Endothelial cell of umbilical vein (primary cell): ENCODE results near the gene SLC16A8. TPM values are rescaled to one million over a fixed set of nuclear protein-coding genes. Genes with fewer than 3 reads are reported as not detected.

ENCODE experiments used
- BruUV-seq: library from RNA; stranded (reverse); fragments of 400-500 nt; replicated peaks from 2 replicates; lab custom pipeline; 2021; lab: Mats Ljungman, UMichigan
- CTCF ChIA-PET: fragments of 300-600, 350-600 bp; sonication (Branson Sonifier 250); formaldehyde crosslinking; loops from one replicate; lab custom pipeline; 2021; ENCODE audit warnings: antibody characterized with exemption, inconsistent platforms; lab: Charles Lee
- POLR2A ChIA-PET: fragments of 300-600, 350-600 bp; sonication (Branson Sonifier 250); formaldehyde crosslinking; loops from one replicate; lab custom pipeline; 2021; ENCODE audit warnings: antibody characterized with exemption, inconsistent platforms; lab: Charles Lee
- DNase-seq: peaks from one replicate; pipeline ENCODE4 v3.0.0-alpha.2; 2011; ENCODE audit warnings: low read depth, low spot score
- FAIRE-seq: peaks from 2 replicates; lab custom pipeline; 2011; peaks lifted over from hg19 to GRCh38; lab: Jason Lieb, UNC
- H2AFZ ChIP-seq: 2 replicates; pipeline ENCODE4 v1.6.0; 2012; ENCODE audit warnings: low read depth, low read length, control low read depth, inconsistent platforms
- H3K27ac ChIP-seq: 2 replicates; pipeline ENCODE4 v1.5.1; 2011; ENCODE audit warnings: low read depth, mild to moderate bottlenecking, control low read depth, low read length, moderate library complexity; ENCODE audit not compliant: insufficient read depth
- H3K27me3 ChIP-seq, 2 experiments: 2 replicates each; pipeline versions ENCODE4 v1.6.0 to v1.6.1; 2011; ENCODE audit warnings: low read length in 2 of 2, mixed read lengths in 1 of 2; ENCODE audit not compliant: control insufficient read depth in 2 of 2, insufficient read depth in 2 of 2
- H3K36me3 ChIP-seq, 2 experiments: 2 replicates in 1 of 2; 3 replicates in 1 of 2; pipeline ENCODE4 v1.5.1; 2011; ENCODE audit warnings: low read length in 2 of 2, mild to moderate bottlenecking in 1 of 2, moderate library complexity in 1 of 2; ENCODE audit not compliant: control insufficient read depth in 2 of 2, insufficient read depth in 2 of 2; ENCODE audit errors: extremely low read depth in 1 of 2
- H3K4me1 ChIP-seq: 3 replicates; pipeline ENCODE4 v1.5.1; 2011; ENCODE audit warnings: mild to moderate bottlenecking, low read length; ENCODE audit not compliant: control insufficient read depth, insufficient read depth; ENCODE audit errors: extremely low read depth
- H3K4me2 ChIP-seq: 2 replicates; pipeline ENCODE4 v1.6.1; 2011; ENCODE audit warnings: low read length, control low read depth, mixed read lengths; ENCODE audit not compliant: insufficient read depth
- H3K4me3 ChIP-seq, 3 experiments: fragments of 200-600 bp in 1 of 3; sonication (generic), shearing (Covaris generic) in 1 of 3; replicated peaks in 1 of 3; 2 replicates each; pipeline ENCODE4 v1.5.1; 2011 to 2016; ENCODE audit warnings: control low read depth in 3 of 3, low read length in 3 of 3, mild to moderate bottlenecking in 2 of 3, inconsistent platforms in 1 of 3, low read depth in 1 of 3, moderate library complexity in 1 of 3; ENCODE audit not compliant: insufficient read depth in 1 of 3
- H3K79me2 ChIP-seq: 2 replicates; pipeline ENCODE4 v1.6.0; 2012; ENCODE audit warnings: low read length, inconsistent platforms; ENCODE audit not compliant: control insufficient read depth, insufficient read depth
- H3K9ac ChIP-seq: replicated peaks from 2 replicates; pipeline ENCODE3; 2011; ENCODE audit warnings: low read length, control low read depth; ENCODE audit not compliant: insufficient read depth; ENCODE audit errors: extremely low read depth
- H3K9me1 ChIP-seq: replicated peaks from 3 replicates; pipeline ENCODE4 v1.6.0; 2011; ENCODE audit warnings: mild to moderate bottlenecking, low read length; ENCODE audit not compliant: control insufficient read depth, insufficient read depth; ENCODE audit errors: extremely low read depth
- H3K9me3 ChIP-seq: replicated peaks from 2 replicates; pipeline ENCODE4 v1.5.1; 2012; ENCODE audit warnings: low read length, inconsistent platforms; ENCODE audit not compliant: control insufficient read depth, insufficient read depth
- H4K20me1 ChIP-seq: replicated peaks from 2 replicates; pipeline ENCODE3; 2011; ENCODE audit warnings: mild to moderate bottlenecking, low read length; ENCODE audit not compliant: control insufficient read depth, insufficient read depth; ENCODE audit errors: extremely low read depth
- EZH2 ChIP-seq: IDR thresholded peaks from 2 replicates; pipeline ENCODE4 v1.6.1; 2012; ENCODE audit warnings: borderline replicate concordance, low read depth, mild to moderate bottlenecking, moderate library complexity, low read length, inconsistent platforms; ENCODE audit not compliant: severe bottlenecking
- FOS ChIP-seq: IDR thresholded peaks from 2 replicates; pipeline ENCODE4 v1.6.1; 2011; ENCODE audit warnings: mild to moderate bottlenecking, low read length, moderate library complexity, borderline replicate concordance; ENCODE audit not compliant: insufficient read depth
- GATA2 ChIP-seq: IDR thresholded peaks from 2 replicates; pipeline ENCODE4 v1.7.0; 2011; ENCODE audit warnings: low read depth, mild to moderate bottlenecking, moderate library complexity, mixed read lengths, low read length; ENCODE audit not compliant: insufficient read length, insufficient read depth
- JUN ChIP-seq: IDR thresholded peaks from 2 replicates; pipeline ENCODE4 v1.6.1; 2011; ENCODE audit warnings: borderline replicate concordance, low read depth; ENCODE audit not compliant: insufficient read length, insufficient read depth
- MAX ChIP-seq: IDR thresholded peaks from 2 replicates; pipeline ENCODE4 v1.6.1; 2011; ENCODE audit not compliant: insufficient read depth, insufficient read length
- MYC ChIP-seq: IDR thresholded peaks from one replicate; pipeline ENCODE4 v1.6.1; 2011; ENCODE audit warnings: mild to moderate bottlenecking, low read depth, low read length
- POLR2A ChIP-seq: IDR thresholded peaks from 2 replicates; pipeline ENCODE4 v1.6.1; 2012; ENCODE audit warnings: low read depth, mild to moderate bottlenecking, control low read depth, low read length
- POLR2AphosphoS5 ChIP-seq: IDR thresholded peaks from 2 replicates; pipeline ENCODE4 v1.6.1; 2012; ENCODE audit warnings: low read depth, mild to moderate bottlenecking, control low read depth, low read length, moderate library complexity; ENCODE audit not compliant: insufficient read depth
- dilution Hi-C: fragments of 300-500 bp; cut with MboI; formaldehyde crosslinking; loops from one replicate; pipeline ENCODE4 v1.15.0; 2019; ENCODE audit warnings: low sequenced_read_pairs; ENCODE audit not compliant: extremely low pct_ligation_motif_present
- intact Hi-C: fragments of 100-400 bp; cut with micrococcal nuclease; formaldehyde crosslinking; loops from one replicate; pipeline ENCODE4 v1.10.0; 2022
- polyA plus RNA-seq, 4 experiments: library from polyadenylated mRNA; depleted of rRNA in 3 of 4; stranded (reverse) in 3 of 4; unstranded in 1 of 4; fragments of >200 nt; gene quantifications; 2 replicates each; pipeline versions ENCODE4 v1.2.1 to v1.2.3, GENCODE V29; 2011 to 2012; ENCODE audit warnings: missing spikeins in 1 of 4
- total RNA-seq: library from RNA; stranded (reverse); gene quantifications from 2 replicates; pipeline ENCODE4 v1.2.3, GENCODE V29; 2021
- TF ChIP-seq, protein P1 (sequence below), 2 donors: IDR thresholded peaks; 1 replicate in 1 of 2; 2 replicates in 1 of 2; pipeline ENCODE4 v1.5.1; 2011; ENCODE audit warnings: low read length in 2 of 2, mild to moderate bottlenecking in 2 of 2, moderate library complexity in 2 of 2, control low read depth in 1 of 2, inconsistent platforms in 1 of 2, low read depth in 1 of 2; ENCODE audit not compliant: insufficient read depth in 1 of 2; ENCODE audit errors: extremely low read depth in 1 of 2

Gene SLC16A8
- total and polyA plus RNA-seq, 2 donors (not counting 3 experiments of a cell fraction or from before 2014, with no cell fraction given) = 0.14 TPM; not detected in 1

- Histone ChIP-seq H3K9me1 (no peaks in the 10 kb centered on the region), H3K9me3 (no peaks in the 10 kb centered on the region), H3K4me3 (no peak overlapping the region), H3K79me2 (no peaks in the 10 kb centered on the region), H3K36me3 (peaks cover 0 to 9% of the 10 kb centered on the region in 2 experiments), H3K4me2 (no peak overlapping the region), H3K4me1 (no peaks in the 10 kb centered on the region), H2AFZ (no peak overlapping the region), H3K27ac (no peak overlapping the region), H3K9ac (no peak overlapping the region), H4K20me1 (no peaks in the 10 kb centered on the region), H3K27me3 (no peaks in the 10 kb centered on the region)
- dilution Hi-C loops = no loop called here
- ChIA-PET CTCF (interaction anchor here (0.7 to 1.8 kb wide), 3 partner anchors 20 to 326 kb away, joined by 3 to 6 read pairs (median 3); no protein-coding TSS in a partner anchor), POLR2A (no interaction called here)
- intact Hi-C loops = no loop called here
- TF ChIP-seq JUN (no peak), EZH2 (no peak), GATA2 (no peak), MAX (no peak), MYC (no peak), FOS (no peak), POLR2A (no peak), POLR2AphosphoS5 (no peak)
- TF ChIP-seq, protein P1, sequence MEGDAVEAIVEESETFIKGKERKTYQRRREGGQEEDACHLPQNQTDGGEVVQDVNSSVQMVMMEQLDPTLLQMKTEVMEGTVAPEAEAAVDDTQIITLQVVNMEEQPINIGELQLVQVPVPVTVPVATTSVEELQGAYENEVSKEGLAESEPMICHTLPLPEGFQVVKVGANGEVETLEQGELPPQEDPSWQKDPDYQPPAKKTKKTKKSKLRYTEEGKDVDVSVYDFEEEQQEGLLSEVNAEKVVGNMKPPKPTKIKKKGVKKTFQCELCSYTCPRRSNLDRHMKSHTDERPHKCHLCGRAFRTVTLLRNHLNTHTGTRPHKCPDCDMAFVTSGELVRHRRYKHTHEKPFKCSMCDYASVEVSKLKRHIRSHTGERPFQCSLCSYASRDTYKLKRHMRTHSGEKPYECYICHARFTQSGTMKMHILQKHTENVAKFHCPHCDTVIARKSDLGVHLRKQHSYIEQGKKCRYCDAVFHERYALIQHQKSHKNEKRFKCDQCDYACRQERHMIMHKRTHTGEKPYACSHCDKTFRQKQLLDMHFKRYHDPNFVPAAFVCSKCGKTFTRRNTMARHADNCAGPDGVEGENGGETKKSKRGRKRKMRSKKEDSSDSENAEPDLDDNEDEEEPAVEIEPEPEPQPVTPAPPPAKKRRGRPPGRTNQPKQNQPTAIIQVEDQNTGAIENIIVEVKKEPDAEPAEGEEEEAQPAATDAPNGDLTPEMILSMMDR (IDR thresholded peaks at IDR 0.05; ENCODE audit: extremely low read depth in 1 of 2, insufficient read depth in 1 of 2, low read depth in 1 of 2, low read length in 2 of 2) = no peak
- no peak for FAIRE-seq
- BruUV-seq = no TSS peak
- DNase-seq = no peak
These were observed 11.4 kb downstream of the SLC16A8 start for GRCh38 chr22:38072322-38073149.
